ENCODE results near the gene HPN.
"Not testable (repeated sequence)": the region's sequence is repeated elsewhere in the genome, so short reads cannot be mapped to it uniquely, and the experiment has no call there.

- TF ChIP-seq CTCF (IDR thresholded peaks at IDR 0.05; ENCODE audit: low read length); EZH2 (optimal IDR thresholded peaks at IDR 0.05; ENCODE audit: low read depth, low read length): not testable (repeated sequence)
Measured at GRCh38 chr19:34992582-34992981, 48.9 kb upstream of the HPN start.

All from MM.1S (cell line).